ENCODE results near the gene PDE8A. TPM values are rescaled to one million over a fixed set of nuclear protein-coding genes. Genes with fewer than 3 reads are reported as not detected.
A peak's percentile ranks its signal among the peaks of the same experiment; 100 is the strongest.

Gene PDE8A
- 10 to 100 TPM; 37.2 to 64.7 (median 51.2) TPM for polyA plus RNA-seq (ENCODE audit: insufficient read depth in 1 of 5, insufficient read length in 5 of 5, low replicate concordance in 1 of 5)
- long read RNA-seq, donor 1, partial matches to known transcripts: 0 of 3 reads
- long read RNA-seq, donor 1, other reads (novel, unspliced or antisense): 0 of 3 reads
- long read RNA-seq, donor 2: 0 reads
- long read RNA-seq, donor 3, partial matches to known transcripts: 0 of 5 reads
- long read RNA-seq, donor 3, other reads (novel, unspliced or antisense): 0 of 5 reads
- long read RNA-seq, donor 4, partial matches to known transcripts: 0 of 2 reads
- long read RNA-seq, donor 4, other reads (novel, unspliced or antisense): 0 of 2 reads
- long read RNA-seq, donor 5, partial matches to known transcripts: 0 of 2 reads
- long read RNA-seq, donor 5, other reads (novel, unspliced or antisense): 0 of 2 reads
- long read RNA-seq, donor 6, partial matches to known transcripts: 16 of 19 reads
- long read RNA-seq, donor 6, other reads (novel, unspliced or antisense): 0 of 19 reads
- long read RNA-seq, donor 7, partial matches to known transcripts: 0 of 1 reads
- long read RNA-seq, donor 7, other reads (novel, unspliced or antisense): 0 of 1 reads
- long read RNA-seq, donor 8, partial matches to known transcripts: 0 of 2 reads
- long read RNA-seq, donor 8, other reads (novel, unspliced or antisense): 0 of 2 reads

- peak; percentile 42 to 43 for DNase-seq
These were observed at the start of gene PDE8A for GRCh38 chr15:84981711-84982300. TSS of gene PDE8A (plus strand) at chr15:84981856. CDS start at chr15:84982163, 307 bp downstream.

GRCh38 chr15:84934942-84935729 is 46.5 kb upstream of the PDE8A start:
- DNase-seq: no peak

- DNase-seq: no peak
These were observed 44.5 kb upstream of the PDE8A start for GRCh38 chr15:84937144-84937543.

- no peak for DNase-seq
These were observed 42.9 kb upstream of the PDE8A start for GRCh38 chr15:84938726-84939125.

- DNase-seq: no peak
These were observed 41.3 kb upstream of the PDE8A start for GRCh38 chr15:84940399-84940798.

GRCh38 chr15:84942456-84942855 is 39.2 kb upstream of the PDE8A start:
- no peak for DNase-seq

- DNase-seq: no peak
These were observed 37.3 kb upstream of the PDE8A start for GRCh38 chr15:84944311-84944710.

GRCh38 chr15:84944861-84945260 is 36.8 kb upstream of the PDE8A start:
- DNase-seq: no peak

- no peak for DNase-seq
These were observed 34.7 kb upstream of the PDE8A start for GRCh38 chr15:84946772-84947489.

- no peak for DNase-seq
These were observed 33.5 kb upstream of the PDE8A start for GRCh38 chr15:84947947-84948830.

GRCh38 chr15:84949043-84949442 is 32.6 kb upstream of the PDE8A start:
- DNase-seq: no peak

GRCh38 chr15:84949845-84950569 is 31.6 kb upstream of the PDE8A start:
- DNase-seq: no peak

GRCh38 chr15:84950570-84951111 is 31.0 kb upstream of the PDE8A start:
- no peak for DNase-seq

GRCh38 chr15:84951736-84952135 is 29.9 kb upstream of the PDE8A start:
- no peak for DNase-seq

- DNase-seq: no peak
These were observed 28.5 kb upstream of the PDE8A start for GRCh38 chr15:84953136-84953535.

- DNase-seq: no peak
These were observed 27.9 kb upstream of the PDE8A start for GRCh38 chr15:84953726-84954125.

GRCh38 chr15:84955089-84955848 is 26.4 kb upstream of the PDE8A start:
- peak; percentile 44 to 59 for DNase-seq

- no peak for DNase-seq
These were observed 25.5 kb upstream of the PDE8A start for GRCh38 chr15:84956199-84956598.

All from right lung (tissue), 10 donors.